Upper lobe of right lung (tissue), 1 donor: ENCODE results near the gene ARNT2. TPM values are rescaled to one million over a fixed set of nuclear protein-coding genes. Genes with fewer than 3 reads are reported as not detected.

Experiments
- ATAC-seq: fragments of 200-7000 bp; cut with Tn5 transposase; one replicate; pipeline ENCODE4 v1.9.1; 2020; ENCODE audit warnings: mild to moderate bottlenecking, moderate library complexity
- DNase-seq: peaks from one replicate; pipeline ENCODE4 v3.0.0-alpha.2; 2020
- H3K27ac ChIP-seq: fragments of 200-600 bp; one replicate; pipeline ENCODE4 v1.8.0; 2022
- H3K27me3 ChIP-seq: fragments of 200-600 bp; one replicate; pipeline ENCODE4 v1.8.0; 2022; ENCODE audit warnings: mild to moderate bottlenecking
- H3K36me3 ChIP-seq: fragments of 200-600 bp; one replicate; pipeline ENCODE4 v1.8.0; 2022
- H3K4me1 ChIP-seq: fragments of 200-600 bp; one replicate; pipeline ENCODE4 v1.8.0; 2022
- H3K4me3 ChIP-seq: fragments of 200-600 bp; one replicate; pipeline ENCODE4 v1.8.0; 2022; ENCODE audit warnings: mild to moderate bottlenecking
- H3K9me3 ChIP-seq: fragments of 200-600 bp; one replicate; pipeline ENCODE4 v1.8.0; 2022
- CTCF ChIP-seq: fragments of 200-600 bp; IDR thresholded peaks from one replicate; pipeline ENCODE4 v1.8.0; 2022; ENCODE audit warnings: antibody characterized with exemption
- intact Hi-C: fragments of 100-400 bp; cut with DNase I; formaldehyde crosslinking; loops from one replicate; pipeline ENCODE4 v1.11.0; 2022
- total RNA-seq: library from RNA; stranded (reverse); fragmentation: NEBNext Ultra II Directional; extraction: Animal tissue kit (Norgen Biotek cat#: 25700); gene quantifications from one replicate; pipeline ENCODE4 v1.2.1, GENCODE V29; 2021
- donor health status: DM: no; HTN: yes; CAD: no; lungs with severe emphysema.

ARNT2 gene
- total RNA-seq, 1 donor from 2014 or later, result 12.9 TPM

GRCh38 chr15:80480171-80480811, 76.1 kb downstream of the ARNT2 start:
- intact Hi-C loops, result no loop called here
- Histone ChIP-seq H3K36me3 (no peaks in the 10 kb centered on the region), H3K4me1 (peaks cover 25% of the 10 kb centered on the region), H3K27me3 (no peaks in the 10 kb centered on the region), H3K4me3 (no peak overlapping the region), H3K9me3 (no peaks in the 10 kb centered on the region), H3K27ac (no peak overlapping the region)
- DNase-seq (no peak), ATAC-seq (no peak)
- no peak for TF ChIP-seq CTCF

- no peak for DNase-seq
- Histone ChIP-seq H3K9me3 (no peaks in the 10 kb centered on the region), H3K27me3 (no peaks in the 10 kb centered on the region), H3K36me3 (no peaks in the 10 kb centered on the region), H3K4me3 (no peak overlapping the region), H3K27ac (no peak overlapping the region), H3K4me1 (peaks cover 25% of the 10 kb centered on the region)
- intact Hi-C loops, result no loop called here
- no peak for TF ChIP-seq CTCF
- no peak for ATAC-seq
Measured at GRCh38 chr15:80480909-80481308, 76.7 kb downstream of the ARNT2 start.

- ATAC-seq, result no peak
- H3K27ac ChIP-seq, result no peak overlapping the region
- peaks cover 25% of the 10 kb centered on the region for H3K4me1 ChIP-seq
- no peaks in the 10 kb centered on the region for H3K36me3 ChIP-seq
- no peak overlapping the region for H3K4me3 ChIP-seq
- intact Hi-C loops, result no loop called here
- H3K9me3 ChIP-seq, result no peaks in the 10 kb centered on the region
- no peak for TF ChIP-seq CTCF
- H3K27me3 ChIP-seq, result no peaks in the 10 kb centered on the region
- DNase-seq, result no peak
Measured at GRCh38 chr15:80482696-80483095, 78.5 kb downstream of the ARNT2 start.

GRCh38 chr15:80483725-80484161, 79.6 kb downstream of the ARNT2 start:
- TF ChIP-seq CTCF, result no peak
- H3K4me3 ChIP-seq, result no peak overlapping the region
- ATAC-seq (peak; percentile 47), DNase-seq (no peak)
- no peak overlapping the region for H3K27ac ChIP-seq
- no peaks in the 10 kb centered on the region for H3K36me3 ChIP-seq
- intact Hi-C loops, result no loop called here
- H3K27me3 ChIP-seq, result no peaks in the 10 kb centered on the region
- H3K9me3 ChIP-seq, result no peaks in the 10 kb centered on the region
- peaks cover 34% of the 10 kb centered on the region for H3K4me1 ChIP-seq

- no peaks in the 10 kb centered on the region for H3K36me3 ChIP-seq
- no peak overlapping the region for H3K4me3 ChIP-seq
- DNase-seq (no peak), ATAC-seq (no peak)
- no peak for TF ChIP-seq CTCF
- no peaks in the 10 kb centered on the region for H3K27me3 ChIP-seq
- no peak overlapping the region for H3K27ac ChIP-seq
- H3K4me1 ChIP-seq, result peaks cover 41% of the 10 kb centered on the region
- no peaks in the 10 kb centered on the region for H3K9me3 ChIP-seq
- intact Hi-C loops, result no loop called here
Measured at GRCh38 chr15:80484333-80484864, 80.2 kb downstream of the ARNT2 start.
